NCI-H1092 treated with DMSO at 0.1 percent for 48 hours (cell line): ENCODE measurements around the gene SS18.

Source experiments
- DNase-seq: peaks from one replicate; lab custom pipeline; 2025; lab: John Stamatoyannopoulos, UW

The SS18 gene

GRCh38 chr18:26002375-26002910 is 88.0 kb downstream of the SS18 start:
- DNase-seq: no peak

GRCh38 chr18:25998461-25998860 is 92.0 kb downstream of the SS18 start:
- no peak for DNase-seq

- DNase-seq: no peak
Measured at GRCh38 chr18:25992566-25992965, 97.8 kb downstream of the SS18 start.

GRCh38 chr18:25990473-25990872 is 99.9 kb downstream of the SS18 start:
- DNase-seq: no peak

GRCh38 chr18:25985707-25986394 is 104.6 kb downstream of the SS18 start:
- DNase-seq: no peak

- no peak for DNase-seq
Measured at GRCh38 chr18:25983730-25984129, 106.7 kb downstream of the SS18 start.

GRCh38 chr18:25982961-25983360 is 107.5 kb downstream of the SS18 start:
- DNase-seq: no peak

GRCh38 chr18:25982153-25982552 is 108.3 kb downstream of the SS18 start:
- no peak for DNase-seq

- DNase-seq: no peak
Measured at GRCh38 chr18:25979369-25980040, 110.9 kb downstream of the SS18 start.

GRCh38 chr18:25976554-25976953 is 113.9 kb downstream of the SS18 start:
- no peak for DNase-seq

- no peak for DNase-seq
Measured at GRCh38 chr18:25974630-25975077, 115.8 kb downstream of the SS18 start.
